GM21786 (cell line): ENCODE measurements around the gene METTL17.
"Not testable (repeated sequence)": the region's sequence is repeated elsewhere in the genome, so short reads cannot be mapped to it uniquely, and the experiment has no call there.

Experiments
- ATAC-seq: cut with Tn5 transposase; IDR thresholded peaks from one replicate; pipeline ENCODE4 v1.9.1; 2021; ENCODE audit not compliant: unreplicated experiment

Gene METTL17

DNA sequence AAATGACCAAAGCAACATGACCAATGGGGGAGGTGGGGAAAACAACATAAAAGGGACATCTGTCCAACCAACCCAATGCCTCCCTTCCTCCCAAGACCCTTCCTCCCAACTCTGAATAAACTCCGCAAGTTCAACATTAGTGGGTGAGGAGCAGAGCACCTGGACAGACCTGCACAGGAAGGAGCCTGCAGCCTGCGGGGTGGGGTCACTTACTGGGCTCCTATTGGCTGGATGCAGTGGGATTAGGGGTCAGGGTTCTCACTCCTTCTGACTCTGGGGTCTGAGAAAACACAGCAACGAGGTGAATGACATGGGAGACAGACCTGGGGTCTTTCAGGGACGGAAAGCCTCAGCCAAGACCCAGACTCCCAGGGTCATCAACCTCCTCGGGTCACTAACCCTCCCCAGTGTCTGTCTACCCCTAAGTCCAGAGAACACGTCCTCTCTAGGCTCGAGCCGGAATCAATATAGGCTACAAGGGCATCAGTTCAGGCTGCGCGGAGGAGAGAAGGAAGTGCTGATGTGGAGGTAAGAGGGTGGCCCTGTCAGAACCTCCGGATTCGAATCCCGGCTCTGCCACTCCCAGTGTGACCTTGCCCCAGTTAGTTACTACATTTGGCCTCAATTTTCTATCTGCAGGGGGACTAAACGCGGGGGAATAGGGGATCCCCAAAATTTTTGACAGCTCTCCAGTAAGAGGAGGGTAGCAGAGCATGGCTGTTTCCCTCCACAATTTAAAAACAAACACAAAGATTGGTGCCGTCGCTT lies 34.2 kb downstream of the METTL17 start:
- ATAC-seq = no peak

DNA sequence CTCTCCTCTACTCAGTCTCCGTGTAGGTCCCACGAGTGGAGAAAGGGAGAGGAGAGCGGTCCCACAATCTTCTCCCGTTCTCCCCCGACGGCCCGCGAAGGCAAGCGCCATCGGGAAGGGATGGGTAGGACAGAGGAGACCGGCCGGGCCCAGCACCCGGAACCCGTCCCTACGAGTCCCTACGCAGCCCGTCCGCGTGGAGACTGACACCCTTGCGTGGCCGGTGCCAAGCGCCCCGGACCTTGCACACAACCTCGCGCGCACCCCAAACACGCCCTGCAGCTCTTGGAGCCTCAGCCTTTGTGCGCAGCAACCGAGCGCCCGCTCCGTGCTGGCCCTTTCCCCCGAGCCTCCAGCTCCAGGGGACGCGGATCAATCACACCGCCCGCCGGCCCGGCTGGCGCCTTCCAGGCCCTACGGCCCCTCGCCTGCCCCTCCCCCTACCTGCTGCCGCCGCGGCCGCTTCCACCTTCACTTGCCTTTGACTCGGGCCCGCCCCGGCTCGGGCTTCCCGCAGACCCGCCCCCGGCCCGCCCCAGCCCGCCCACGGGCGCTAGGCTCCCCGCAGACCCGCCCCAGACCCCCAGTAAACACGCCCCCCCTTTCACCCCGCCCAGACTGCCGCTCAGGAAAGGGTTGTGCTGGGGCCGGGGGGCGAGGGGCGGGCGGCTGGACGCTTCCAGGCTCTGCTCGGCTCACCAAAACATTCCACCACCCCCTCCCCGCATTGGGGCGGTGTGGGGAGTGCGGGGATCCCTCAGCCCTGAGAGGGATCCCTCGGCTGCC lies 35.0 kb downstream of the METTL17 start, which contains the start of gene NDRG2:
NDRG2 (minus strand) TSS at position 477 of the 786 bp plus-strand sequence. CDS start 1,746 bp downstream, outside the sequence.
- no peak for ATAC-seq

DNA sequence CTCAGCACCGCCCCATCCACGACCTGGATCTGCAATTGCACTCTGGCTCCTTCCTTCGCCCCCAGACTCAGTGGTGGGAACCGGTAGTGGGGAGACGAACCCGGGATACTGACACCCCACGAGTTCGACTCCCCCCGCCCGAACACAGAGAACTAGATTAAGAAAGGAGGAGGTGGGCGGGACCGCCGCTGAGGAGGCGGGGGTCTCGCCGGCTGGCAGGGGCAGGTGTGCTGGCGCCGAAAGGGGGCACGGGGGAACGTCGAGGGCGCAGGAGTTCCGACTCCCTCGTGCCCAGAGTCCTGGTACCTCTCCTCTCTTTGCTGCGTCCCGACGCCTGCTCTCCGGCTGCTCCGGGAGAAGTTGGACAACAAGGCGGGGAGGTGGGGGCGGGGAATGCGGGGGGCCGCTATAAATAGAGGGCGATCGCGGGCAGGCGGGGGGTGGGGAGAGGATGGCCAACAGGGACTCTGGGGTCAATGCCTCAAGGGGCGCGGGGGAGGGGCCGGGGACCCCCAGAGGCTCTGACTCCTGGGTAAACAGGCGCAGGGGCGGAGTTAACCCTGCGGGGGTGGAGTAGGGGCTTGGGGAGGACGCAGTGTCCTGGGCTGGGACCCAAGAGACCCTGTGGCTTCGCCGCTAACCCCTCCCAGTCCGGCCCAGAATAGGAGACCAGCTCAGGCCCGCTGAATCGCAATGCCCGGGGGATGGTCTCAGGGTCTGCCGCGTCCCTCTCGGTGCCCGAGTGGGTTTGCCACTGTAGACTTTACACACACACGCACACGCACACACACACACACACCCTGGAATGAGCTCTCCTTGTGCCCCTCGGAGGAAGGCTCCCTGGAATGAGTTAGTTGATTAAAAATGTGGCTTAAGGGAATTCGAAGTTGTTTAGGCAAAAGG lies 35.8 kb downstream of the METTL17 start:
- ATAC-seq = no peak

DNA sequence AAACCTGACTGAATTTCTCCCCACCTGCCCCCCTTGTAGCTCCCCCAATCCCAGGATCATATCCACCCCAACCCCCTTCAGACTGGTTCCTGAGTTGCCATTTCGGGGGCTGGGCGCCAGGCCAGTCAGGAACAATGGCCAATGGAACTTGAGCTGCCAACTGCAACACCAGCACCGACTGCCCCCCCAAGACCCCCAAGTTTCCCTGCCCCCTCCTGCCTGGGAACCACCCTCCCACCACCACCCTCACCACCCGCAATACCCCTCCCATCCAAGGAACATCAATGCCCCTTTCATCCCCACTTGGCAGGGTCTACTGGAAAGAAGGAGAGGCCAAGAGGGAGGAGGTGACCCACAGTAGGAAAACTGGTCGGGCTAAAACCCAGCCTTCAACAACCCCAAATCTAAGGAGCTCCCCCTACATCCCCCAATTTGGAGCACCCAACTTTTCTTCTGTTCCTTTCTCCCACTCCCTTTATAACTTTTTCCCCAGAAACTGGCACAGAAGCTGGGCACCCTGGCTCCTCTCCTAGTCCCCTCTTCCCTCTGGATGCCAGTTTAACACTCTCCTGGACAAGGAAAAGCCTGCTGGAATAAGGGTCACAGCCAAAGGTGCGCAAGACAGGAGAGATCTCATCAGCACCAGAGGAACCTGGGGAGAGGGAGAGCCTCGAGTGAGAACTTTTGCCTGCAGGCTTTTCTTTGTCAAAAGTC lies 36.7 kb downstream of the METTL17 start:
- ATAC-seq = no peak

DNA sequence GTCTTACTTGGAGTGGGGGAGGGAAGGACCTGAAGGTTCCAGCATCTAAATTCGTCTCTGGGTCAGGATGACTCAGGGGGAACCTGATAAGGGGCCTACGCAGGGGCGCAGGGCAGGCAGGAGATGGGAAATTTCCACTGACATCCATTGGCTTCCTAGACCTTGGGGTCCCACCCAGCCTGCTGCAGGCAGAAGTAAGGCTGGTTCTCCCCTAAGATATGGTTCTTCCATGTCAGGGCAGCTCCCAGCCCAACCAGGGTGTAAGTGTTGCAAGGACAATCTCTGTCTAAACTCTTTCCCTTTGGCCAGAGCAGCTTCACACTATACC lies 37.2 kb downstream of the METTL17 start:
- no peak for ATAC-seq

DNA sequence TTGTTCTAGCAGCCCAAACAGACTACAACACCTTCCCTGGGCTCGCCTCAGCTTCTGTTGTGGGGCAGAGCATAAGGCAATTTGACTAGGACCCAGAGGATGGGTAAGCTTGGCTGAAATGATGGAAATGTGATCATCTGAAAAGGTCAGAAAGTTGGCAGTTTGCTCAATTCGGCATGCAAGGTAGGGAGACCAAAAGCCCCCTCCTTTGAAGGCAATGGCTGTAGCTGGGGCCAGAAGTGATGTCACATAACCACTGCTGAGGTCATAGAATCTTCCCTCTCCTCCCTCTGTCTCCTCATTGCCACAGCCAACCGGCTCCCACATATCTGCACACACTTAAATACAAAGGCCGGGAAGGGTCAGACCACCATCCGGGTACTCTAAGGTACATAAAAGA lies 40.1 kb downstream of the METTL17 start, which contains the start of gene TPPP2:
TPPP2 (plus strand) TSS at position 301 of the 400 bp plus-strand sequence. CDS start 365 bp downstream, outside the sequence.
- no peak for ATAC-seq

DNA sequence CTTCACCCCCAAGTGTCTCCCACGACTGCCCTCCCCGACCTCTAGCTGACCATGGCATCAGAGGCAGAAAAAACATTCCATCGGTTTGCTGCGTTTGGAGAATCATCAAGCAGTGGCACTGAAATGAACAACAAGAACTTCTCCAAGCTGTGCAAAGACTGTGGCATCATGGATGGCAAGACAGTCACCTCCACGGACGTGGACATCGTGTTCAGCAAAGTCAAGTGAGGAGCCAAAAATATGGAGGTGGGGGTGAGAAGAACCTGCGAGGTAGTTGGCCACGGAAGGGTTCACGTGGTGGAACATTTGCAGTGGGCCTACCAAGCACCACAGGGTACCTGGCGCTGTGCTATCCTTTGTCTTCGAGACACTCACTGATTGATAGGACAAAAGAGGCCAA lies 40.8 kb downstream of the METTL17 start:
- no peak for ATAC-seq

DNA sequence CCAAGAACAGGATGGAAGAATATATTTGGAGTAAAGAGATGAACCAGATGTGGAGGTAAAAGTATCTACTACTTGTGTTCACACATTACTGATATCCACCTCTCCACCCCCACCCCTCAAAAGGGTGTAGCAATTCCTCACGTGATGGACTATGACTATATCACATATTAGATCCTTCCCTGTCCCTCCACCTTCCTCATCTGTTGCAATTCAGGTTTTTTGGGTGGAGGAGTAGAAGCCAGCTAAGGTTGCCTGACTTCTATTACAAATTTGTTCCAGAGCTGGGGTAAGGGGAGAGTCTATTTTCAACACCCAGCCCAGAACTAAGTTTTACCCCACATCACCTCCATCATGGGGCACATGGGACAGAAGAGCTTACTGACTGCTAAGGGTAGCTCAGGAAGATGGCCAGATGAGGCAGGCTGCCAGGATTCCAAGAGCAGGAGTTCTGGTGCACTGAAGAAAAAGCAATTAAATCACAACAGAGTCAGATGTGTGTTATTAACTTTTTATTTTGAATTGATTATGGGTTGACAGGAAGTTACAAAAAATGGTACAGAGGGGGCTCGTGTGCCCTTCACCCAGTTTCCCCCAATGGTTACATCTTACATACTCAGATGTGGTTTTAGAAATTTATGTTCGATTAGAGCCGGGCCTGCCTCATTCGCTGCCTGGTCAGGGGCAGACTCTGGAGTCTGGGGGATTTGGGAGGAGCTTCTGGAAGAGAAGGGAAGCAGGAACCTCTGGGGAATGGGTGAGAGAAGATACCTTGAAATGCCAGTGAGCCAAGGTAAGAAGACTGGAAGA lies 42.7 kb downstream of the METTL17 start:
- no peak for ATAC-seq

DNA sequence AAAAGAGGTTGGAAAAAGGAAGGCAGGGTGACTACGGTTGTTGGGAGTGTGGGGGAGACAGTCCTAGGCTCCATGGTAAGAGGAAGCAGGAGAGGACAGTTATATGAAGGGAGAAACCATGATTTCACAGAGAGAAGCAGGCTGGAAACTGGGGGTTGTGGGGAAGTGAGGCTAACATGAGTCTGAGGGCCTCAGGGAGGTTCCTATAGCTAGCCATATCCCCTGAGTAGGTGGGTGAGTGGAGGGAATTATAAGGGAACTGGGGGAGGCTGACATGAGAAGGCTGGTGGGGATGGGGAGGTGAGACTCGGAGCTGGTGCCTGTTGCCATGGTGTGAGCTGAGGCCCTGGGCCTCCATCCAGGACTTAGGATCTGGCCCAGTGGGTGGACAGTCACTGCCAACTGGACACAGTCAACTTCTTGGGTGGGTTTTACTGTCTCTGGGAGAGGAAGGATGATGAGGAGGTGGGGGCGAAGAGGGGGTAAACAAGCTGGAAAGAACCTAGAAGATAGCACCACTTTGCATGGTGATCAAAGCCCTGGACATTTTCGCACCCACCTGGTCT lies 43.4 kb downstream of the METTL17 start:
- ATAC-seq = no peak

DNA sequence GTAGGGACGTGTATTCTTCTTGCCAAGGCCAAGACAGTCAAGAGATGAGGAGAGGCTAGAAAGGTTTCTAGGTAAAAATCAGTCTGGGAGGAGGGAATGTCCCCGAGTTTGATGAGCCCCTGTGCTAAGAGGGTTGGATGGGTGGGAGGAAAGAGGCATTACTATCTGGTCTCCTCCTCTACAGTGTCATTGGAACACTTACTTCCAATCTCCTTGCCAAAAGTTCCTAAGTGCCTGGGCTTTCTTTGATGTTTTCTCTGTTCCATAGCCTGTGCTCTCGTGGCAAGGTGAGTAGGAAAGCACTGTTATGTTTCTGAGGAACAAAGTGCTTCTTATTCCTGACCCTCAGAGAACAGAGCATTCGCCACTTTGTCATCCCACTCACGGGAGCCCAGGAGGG lies 44.9 kb downstream of the METTL17 start, which contains the start of gene RNASE13:
RNASE13 (minus strand) TSS at position 101 of the 400 bp plus-strand sequence. CDS start 519 bp downstream, outside the sequence.
- ATAC-seq = no peak

DNA sequence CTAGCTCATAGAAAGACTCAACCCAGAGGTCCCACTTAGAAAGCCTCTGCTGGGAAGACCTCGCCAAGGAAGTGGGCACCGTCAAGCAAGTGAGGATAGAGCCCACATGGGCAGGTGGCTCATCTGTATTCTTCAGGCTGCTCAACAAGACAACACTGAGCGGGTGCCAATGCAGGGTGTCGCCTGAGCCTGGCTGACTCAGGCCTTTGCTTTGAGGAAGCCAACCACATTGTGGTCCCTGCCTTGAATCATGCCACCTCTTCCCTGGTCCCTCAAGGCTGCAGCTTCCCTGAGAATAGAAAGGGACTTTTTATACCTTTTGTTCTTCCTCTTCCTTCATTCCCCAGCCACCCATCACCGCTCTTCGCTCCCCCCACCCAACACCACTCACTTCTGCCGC lies 47.0 kb downstream of the METTL17 start:
- no peak for ATAC-seq

DNA sequence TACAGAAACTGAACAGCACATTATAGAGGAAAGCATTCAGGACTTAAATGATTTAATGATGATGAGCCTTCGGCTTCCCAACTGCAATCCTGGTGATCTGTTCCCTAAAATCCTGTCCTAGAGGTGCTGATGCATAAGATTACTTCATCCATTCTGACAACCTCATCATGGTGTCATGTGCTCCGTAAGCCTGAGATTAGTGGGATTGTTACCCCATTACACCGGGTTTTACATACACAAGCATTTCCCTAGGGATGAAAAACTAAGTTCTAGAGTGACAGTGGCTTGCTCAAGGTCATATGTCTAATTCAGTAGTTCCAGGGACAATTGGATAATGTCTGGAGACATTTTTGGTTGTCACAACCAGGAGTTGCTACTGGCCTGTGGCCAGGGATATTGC lies 47.4 kb downstream of the METTL17 start:
- no peak for ATAC-seq

DNA sequence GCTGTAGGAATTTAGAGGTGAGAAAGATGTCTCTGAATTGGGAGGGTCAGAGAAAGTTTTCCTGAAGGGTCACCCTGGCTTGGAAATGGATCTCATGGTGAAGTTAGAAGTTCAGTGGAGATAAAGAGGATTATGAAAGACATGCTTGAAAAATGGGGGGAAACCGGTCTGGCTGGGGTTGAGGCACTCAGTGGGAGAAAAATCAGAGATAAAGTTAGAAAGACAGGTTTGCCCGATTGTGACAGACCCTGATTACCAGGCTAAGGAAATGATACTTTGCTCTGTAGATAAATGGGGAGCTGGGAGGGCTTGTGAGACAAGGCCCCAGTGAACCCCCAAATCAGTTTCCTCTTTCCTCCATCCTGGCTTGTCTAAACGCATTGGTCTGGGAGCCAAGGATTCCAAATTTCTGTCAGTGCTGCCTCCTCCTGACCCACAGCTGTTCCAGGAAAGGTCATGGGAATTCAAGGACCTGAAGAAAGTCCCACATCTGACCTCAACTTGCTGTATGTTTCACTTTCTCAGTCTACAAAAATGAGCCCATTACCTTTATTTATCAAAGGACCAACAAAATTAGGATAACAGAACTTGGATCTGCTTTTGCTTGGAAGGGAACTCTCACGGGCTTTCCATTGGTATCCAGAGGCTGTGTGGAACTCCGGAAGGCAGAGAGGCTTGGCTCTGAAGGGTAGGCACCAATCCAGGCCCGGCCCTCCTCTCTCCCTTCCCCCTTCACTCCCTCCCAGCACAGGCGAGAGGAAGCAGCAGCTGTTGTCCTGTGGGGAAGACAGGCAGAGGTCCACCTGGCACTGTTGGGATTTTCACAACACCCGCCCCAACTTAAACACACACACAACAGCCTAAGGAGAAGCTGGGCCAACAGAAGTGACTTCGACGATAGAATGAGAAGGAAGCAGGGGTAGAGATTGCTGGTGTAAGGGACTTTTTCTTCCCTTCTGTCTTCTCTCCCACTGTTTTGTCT lies 49.0 kb downstream of the METTL17 start:
- ATAC-seq = no peak

DNA sequence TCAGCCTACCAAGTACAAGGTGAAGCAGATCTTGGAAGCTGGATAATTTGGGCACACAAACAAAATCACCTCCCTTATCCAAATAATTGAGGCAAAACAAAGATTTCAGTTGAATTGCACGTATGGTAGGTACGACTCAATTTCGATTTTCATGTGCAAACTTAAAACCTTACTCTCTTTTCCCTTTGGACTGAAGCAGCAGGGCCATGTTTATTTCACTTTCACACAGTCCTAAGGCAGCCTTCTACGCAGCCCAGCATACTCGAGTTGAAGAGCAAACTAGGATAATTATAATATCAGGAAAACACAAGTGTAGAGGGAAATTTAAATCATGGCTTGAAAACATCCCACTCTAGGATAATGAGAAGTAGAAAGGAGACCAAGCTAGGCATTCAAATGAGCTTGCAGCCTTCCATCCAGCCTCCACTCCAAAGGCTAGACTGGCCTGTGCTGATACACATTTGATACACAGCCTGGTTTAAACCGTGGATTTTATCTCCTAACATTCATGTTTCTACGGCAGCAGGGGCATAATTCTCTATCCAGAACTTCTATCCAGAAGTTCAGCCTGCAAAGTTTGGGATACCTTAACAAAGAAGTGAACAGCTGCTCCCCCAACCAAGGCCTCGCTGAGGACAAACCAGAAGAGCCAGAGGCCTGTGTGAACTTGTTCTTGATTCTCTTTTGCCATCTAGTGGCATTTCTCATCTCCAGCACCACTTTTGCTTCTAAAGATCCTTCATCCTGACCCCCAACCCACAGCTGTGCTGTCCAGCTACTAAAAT lies 50.0 kb downstream of the METTL17 start:
- no peak for ATAC-seq

DNA sequence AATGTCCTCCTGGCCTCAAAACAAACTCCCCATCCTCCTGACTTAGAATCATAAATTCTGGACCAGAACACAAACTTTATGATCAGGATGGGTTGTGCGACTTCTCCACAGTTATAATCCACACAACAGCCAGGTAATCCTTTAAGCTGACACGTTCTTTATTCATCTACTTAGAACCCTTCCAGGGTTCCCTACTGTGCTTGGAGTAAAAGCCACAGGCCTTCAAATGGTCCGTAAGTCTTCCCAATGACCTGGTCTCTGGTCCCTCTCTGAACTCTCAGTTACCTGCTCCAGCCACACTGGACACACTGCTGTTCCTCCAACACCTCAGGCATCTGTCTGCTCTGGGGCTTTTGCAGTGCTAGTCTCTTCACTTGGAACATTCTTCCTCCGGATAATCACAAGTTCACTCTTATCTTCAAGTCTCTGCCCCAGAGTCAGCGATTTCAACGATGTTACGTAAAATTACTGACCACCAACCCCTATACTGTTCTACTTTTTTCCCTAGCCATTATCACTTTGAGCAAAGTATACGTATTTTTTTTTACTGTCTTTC lies 50.7 kb downstream of the METTL17 start:
- no peak for ATAC-seq

DNA sequence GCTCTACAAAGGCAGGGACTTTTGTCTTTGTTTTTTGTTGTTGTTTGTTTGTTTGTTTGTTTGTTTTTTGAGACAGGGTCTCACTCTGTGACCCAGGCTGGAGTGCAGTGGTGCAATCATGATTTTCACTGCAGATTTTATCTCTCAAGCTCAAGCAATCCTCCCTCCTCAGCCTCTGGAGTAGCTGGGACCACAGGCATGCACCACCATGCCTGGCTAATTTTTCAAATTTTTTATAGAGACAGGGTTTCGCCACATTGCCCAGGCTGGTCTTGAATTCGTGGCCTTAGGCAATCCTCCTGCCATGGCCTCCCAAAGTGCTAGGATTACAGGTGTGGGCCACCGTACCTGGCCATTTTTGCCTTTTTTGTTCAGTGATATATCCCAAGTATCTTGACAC lies 51.2 kb downstream of the METTL17 start:
- not testable (repeated sequence) for ATAC-seq
